HepG2 (cell line): ENCODE results near the gene DHX16. TPM values are rescaled to one million over a fixed set of nuclear protein-coding genes. Genes with fewer than 3 reads are reported as not detected.

Experiments used
- PTBP1 ChIP-seq: fragments of 200-400 bp; formaldehyde crosslinking; IDR thresholded peaks from 2 replicates; pipeline ENCODE4 v1.6.1; 2018; ENCODE audit warnings: low read length, low read depth; ENCODE audit not compliant: poor library complexity, severe bottlenecking
- ZNF263 ChIP-seq: sonication (generic); formaldehyde crosslinking; IDR thresholded peaks from 2 replicates; pipeline ENCODE4 v1.4.0; 2020; ENCODE audit warnings: missing genetic modification reagents
- polyA plus RNA-seq, 8 experiments: library from polyadenylated mRNA; depleted of rRNA in 3 of 8; stranded (reverse) in 7 of 8; unstranded in 1 of 8; fragments of >200 nt; fragmentation: Illumina TruSeq in 4 of 8; extraction: Trizol in 4 of 8; gene quantifications; 2 replicates each; pipeline versions ENCODE4 v1.2.1 to v1.2.3, GENCODE V29; 2011 to 2016; ENCODE audit warnings: low read depth in 4 of 8, missing spikeins in 1 of 8, mixed read lengths in 1 of 8; ENCODE audit not compliant: insufficient read depth in 1 of 8
- total RNA-seq, 5 experiments: library from RNA; depleted of rRNA; stranded (reverse); fragments of >200 nt; fragmentation: Illumina TruSeq; extraction: Trizol; gene quantifications; 2 replicates each; pipeline ENCODE4 v1.2.3, GENCODE V29; 2016; ENCODE audit warnings: low read depth in 1 of 5
- TF ChIP-seq, protein P1 (sequence below): sonication (generic); formaldehyde crosslinking; IDR thresholded peaks from 2 replicates; pipeline ENCODE4 v1.5.0; 2020; ENCODE audit warnings: mild to moderate bottlenecking, missing genetic modification reagents
- TF ChIP-seq, protein P2 (sequence below): sonication (generic); formaldehyde crosslinking; IDR thresholded peaks from 2 replicates; pipeline ENCODE4 v1.5.0; 2020; ENCODE audit warnings: mild to moderate bottlenecking, missing genetic modification reagents, moderate library complexity
- TF ChIP-seq, protein P3 (sequence below): sonication (generic); formaldehyde crosslinking; IDR thresholded peaks from one replicate; pipeline ENCODE4 v1.5.1; 2020; ENCODE audit warnings: mild to moderate bottlenecking, missing genetic modification reagents; ENCODE audit errors: not compliant biosample characterization

DHX16 gene
- total and polyA plus RNA-seq, 2 of the 13 experiments (the other 11 are each of a cell fraction or from before 2014, with no cell fraction given): 57.0 to 58.5 TPM

DNA sequence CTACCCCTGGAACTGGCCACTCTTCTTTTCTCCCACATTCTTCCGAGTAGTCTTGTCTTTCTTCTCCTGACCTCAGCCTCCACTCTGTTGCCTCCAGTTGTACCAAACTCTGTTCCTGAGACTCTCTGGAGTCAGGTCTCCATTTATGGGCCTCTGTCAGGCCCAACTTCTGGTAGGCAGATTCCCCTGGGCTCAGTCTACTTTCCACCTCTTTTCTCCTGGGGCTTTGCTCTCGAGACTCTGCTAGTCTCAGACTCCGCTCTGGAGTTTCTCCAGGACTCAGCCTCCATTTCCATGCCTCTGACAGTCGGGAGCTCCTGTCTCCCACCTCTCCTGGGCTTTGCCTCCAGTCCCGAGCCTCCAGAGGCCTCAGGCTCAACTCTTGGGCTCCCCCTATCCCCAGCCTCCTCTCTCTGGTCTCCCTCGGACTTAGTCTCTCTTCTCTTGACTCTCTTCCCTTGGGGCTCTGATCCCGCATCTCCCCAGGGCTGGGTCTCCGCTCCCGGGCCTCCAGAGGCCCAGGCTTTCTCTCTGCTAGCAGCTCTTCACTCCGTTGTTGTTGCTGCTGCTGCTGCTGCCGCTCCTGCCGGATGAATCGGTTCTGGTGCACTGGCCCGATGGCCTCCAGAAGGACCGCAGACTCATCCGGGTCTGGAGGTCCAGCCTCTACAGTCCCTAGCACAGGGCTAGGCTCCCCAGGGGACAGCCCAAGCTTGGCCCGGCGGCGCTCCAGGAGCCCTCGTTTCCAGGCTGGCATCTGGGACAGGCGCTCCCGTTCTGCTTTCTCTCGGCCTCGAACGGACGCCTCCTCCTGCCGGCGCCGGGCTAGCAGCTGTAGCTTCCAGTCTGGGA lies 12.6 kb upstream of the DHX16 start (continued):
- TF ChIP-seq, protein P1, sequence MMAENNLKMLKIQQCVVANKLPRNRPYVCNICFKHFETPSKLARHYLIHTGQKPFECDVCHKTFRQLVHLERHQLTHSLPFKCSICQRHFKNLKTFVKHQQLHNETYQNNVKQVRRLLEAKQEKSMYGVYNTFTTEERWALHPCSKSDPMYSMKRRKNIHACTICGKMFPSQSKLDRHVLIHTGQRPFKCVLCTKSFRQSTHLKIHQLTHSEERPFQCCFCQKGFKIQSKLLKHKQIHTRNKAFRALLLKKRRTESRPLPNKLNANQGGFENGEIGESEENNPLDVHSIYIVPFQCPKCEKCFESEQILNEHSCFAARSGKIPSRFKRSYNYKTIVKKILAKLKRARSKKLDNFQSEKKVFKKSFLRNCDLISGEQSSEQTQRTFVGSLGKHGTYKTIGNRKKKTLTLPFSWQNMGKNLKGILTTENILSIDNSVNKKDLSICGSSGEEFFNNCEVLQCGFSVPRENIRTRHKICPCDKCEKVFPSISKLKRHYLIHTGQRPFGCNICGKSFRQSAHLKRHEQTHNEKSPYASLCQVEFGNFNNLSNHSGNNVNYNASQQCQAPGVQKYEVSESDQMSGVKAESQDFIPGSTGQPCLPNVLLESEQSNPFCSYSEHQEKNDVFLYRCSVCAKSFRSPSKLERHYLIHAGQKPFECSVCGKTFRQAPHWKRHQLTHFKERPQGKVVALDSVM (CRISPR knock-in tag): peak; percentile 91
- TF ChIP-seq ZNF263 (peak; percentile 5; the same call in 1 of the 2 replicates), PTBP1 (peak; percentile 33)
- TF ChIP-seq, protein P2, sequence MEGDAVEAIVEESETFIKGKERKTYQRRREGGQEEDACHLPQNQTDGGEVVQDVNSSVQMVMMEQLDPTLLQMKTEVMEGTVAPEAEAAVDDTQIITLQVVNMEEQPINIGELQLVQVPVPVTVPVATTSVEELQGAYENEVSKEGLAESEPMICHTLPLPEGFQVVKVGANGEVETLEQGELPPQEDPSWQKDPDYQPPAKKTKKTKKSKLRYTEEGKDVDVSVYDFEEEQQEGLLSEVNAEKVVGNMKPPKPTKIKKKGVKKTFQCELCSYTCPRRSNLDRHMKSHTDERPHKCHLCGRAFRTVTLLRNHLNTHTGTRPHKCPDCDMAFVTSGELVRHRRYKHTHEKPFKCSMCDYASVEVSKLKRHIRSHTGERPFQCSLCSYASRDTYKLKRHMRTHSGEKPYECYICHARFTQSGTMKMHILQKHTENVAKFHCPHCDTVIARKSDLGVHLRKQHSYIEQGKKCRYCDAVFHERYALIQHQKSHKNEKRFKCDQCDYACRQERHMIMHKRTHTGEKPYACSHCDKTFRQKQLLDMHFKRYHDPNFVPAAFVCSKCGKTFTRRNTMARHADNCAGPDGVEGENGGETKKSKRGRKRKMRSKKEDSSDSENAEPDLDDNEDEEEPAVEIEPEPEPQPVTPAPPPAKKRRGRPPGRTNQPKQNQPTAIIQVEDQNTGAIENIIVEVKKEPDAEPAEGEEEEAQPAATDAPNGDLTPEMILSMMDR: 0 out of 2 replicates have a peak, but pooled peaks have one; percentile 16
- TF ChIP-seq, protein P3, sequence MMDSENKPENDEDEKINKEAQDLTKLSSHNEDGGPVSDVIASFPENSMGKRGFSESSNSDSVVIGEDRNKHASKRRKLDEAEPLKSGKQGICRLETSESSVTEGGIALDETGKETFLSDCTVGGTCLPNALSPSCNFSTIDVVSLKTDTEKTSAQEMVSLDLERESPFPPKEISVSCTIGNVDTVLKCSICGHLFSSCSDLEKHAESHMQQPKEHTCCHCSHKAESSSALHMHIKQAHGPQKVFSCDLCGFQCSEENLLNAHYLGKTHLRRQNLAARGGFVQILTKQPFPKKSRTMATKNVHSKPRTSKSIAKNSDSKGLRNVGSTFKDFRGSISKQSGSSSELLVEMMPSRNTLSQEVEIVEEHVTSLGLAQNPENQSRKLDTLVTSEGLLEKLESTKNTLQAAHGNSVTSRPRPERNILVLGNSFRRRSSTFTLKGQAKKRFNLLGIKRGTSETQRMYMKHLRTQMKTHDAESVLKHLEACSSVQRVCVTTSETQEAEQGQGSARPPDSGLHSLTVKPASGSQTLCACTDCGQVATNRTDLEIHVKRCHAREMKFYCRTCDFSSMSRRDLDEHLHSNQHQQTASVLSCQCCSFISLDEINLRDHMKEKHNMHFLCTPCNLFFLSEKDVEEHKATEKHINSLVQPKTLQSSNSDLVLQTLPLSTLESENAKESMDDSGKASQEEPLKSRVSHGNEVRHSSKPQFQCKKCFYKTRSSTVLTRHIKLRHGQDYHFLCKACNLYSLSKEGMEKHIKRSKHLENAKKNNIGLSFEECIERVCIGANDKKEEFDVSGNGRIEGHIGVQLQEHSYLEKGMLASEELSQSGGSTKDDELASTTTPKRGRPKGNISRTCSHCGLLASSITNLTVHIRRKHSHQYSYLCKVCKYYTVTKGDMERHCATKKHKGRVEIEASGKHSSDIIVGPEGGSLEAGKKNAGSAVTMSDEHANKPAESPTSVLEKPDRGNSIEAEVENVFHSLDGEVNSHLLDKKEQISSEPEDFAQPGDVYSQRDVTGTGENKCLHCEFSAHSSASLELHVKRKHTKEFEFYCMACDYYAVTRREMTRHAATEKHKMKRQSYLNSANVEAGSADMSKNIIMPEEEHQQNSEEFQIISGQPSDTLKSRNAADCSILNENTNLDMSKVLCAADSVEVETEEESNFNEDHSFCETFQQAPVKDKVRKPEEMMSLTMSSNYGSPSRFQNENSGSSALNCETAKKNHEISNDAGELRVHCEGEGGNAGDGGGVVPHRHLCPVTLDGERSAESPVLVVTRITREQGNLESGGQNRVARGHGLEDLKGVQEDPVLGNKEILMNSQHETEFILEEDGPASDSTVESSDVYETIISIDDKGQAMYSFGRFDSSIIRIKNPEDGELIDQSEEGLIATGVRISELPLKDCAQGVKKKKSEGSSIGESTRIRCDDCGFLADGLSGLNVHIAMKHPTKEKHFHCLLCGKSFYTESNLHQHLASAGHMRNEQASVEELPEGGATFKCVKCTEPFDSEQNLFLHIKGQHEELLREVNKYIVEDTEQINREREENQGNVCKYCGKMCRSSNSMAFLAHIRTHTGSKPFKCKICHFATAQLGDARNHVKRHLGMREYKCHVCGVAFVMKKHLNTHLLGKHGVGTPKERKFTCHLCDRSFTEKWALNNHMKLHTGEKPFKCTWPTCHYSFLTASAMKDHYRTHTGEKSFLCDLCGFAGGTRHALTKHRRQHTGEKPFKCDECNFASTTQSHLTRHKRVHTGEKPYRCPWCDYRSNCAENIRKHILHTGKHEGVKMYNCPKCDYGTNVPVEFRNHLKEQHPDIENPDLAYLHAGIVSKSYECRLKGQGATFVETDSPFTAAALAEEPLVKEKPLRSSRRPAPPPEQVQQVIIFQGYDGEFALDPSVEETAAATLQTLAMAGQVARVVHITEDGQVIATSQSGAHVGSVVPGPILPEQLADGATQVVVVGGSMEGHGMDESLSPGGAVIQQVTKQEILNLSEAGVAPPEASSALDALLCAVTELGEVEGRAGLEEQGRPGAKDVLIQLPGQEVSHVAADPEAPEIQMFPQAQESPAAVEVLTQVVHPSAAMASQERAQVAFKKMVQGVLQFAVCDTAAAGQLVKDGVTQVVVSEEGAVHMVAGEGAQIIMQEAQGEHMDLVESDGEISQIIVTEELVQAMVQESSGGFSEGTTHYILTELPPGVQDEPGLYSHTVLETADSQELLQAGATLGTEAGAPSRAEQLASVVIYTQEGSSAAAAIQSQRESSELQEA (CRISPR knock-in tag): peak; percentile 13
- TF ChIP-seq, all 625 proteins: peak for 10
